Fibroblast of pulmonary artery (primary cell): ENCODE data around the gene ARHGEF40.
"Not testable (repeated sequence)": the region's sequence is repeated elsewhere in the genome, so short reads cannot be mapped to it uniquely, and the experiment has no call there.

Source experiments
- DNase-seq: peaks from one replicate; pipeline ENCODE4 v3.0.0-alpha.2; 2010; ENCODE audit warnings: low read depth
- H3K4me3 ChIP-seq: replicated peaks from 2 replicates; pipeline ENCODE4 v1.5.1; 2011; ENCODE audit warnings: low read depth, mild to moderate bottlenecking, control low read depth, low read length, moderate library complexity
- TF ChIP-seq, protein P1 (sequence below): IDR thresholded peaks from 2 replicates; pipeline ENCODE4 v1.5.1; 2011; ENCODE audit warnings: mild to moderate bottlenecking, control low read depth, low read length, inconsistent platforms; ENCODE audit errors: missing control alignments

ARHGEF40 gene

DNA sequence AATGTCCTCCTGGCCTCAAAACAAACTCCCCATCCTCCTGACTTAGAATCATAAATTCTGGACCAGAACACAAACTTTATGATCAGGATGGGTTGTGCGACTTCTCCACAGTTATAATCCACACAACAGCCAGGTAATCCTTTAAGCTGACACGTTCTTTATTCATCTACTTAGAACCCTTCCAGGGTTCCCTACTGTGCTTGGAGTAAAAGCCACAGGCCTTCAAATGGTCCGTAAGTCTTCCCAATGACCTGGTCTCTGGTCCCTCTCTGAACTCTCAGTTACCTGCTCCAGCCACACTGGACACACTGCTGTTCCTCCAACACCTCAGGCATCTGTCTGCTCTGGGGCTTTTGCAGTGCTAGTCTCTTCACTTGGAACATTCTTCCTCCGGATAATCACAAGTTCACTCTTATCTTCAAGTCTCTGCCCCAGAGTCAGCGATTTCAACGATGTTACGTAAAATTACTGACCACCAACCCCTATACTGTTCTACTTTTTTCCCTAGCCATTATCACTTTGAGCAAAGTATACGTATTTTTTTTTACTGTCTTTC is 29.7 kb upstream of the ARHGEF40 start:
- no peak for DNase-seq
- no peak overlapping the region for H3K4me3 ChIP-seq
- TF ChIP-seq, protein P1, sequence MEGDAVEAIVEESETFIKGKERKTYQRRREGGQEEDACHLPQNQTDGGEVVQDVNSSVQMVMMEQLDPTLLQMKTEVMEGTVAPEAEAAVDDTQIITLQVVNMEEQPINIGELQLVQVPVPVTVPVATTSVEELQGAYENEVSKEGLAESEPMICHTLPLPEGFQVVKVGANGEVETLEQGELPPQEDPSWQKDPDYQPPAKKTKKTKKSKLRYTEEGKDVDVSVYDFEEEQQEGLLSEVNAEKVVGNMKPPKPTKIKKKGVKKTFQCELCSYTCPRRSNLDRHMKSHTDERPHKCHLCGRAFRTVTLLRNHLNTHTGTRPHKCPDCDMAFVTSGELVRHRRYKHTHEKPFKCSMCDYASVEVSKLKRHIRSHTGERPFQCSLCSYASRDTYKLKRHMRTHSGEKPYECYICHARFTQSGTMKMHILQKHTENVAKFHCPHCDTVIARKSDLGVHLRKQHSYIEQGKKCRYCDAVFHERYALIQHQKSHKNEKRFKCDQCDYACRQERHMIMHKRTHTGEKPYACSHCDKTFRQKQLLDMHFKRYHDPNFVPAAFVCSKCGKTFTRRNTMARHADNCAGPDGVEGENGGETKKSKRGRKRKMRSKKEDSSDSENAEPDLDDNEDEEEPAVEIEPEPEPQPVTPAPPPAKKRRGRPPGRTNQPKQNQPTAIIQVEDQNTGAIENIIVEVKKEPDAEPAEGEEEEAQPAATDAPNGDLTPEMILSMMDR = no peak

DNA sequence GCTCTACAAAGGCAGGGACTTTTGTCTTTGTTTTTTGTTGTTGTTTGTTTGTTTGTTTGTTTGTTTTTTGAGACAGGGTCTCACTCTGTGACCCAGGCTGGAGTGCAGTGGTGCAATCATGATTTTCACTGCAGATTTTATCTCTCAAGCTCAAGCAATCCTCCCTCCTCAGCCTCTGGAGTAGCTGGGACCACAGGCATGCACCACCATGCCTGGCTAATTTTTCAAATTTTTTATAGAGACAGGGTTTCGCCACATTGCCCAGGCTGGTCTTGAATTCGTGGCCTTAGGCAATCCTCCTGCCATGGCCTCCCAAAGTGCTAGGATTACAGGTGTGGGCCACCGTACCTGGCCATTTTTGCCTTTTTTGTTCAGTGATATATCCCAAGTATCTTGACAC is 29.2 kb upstream of the ARHGEF40 start:
- not testable (repeated sequence) for DNase-seq, H3K4me3 ChIP-seq

DNA sequence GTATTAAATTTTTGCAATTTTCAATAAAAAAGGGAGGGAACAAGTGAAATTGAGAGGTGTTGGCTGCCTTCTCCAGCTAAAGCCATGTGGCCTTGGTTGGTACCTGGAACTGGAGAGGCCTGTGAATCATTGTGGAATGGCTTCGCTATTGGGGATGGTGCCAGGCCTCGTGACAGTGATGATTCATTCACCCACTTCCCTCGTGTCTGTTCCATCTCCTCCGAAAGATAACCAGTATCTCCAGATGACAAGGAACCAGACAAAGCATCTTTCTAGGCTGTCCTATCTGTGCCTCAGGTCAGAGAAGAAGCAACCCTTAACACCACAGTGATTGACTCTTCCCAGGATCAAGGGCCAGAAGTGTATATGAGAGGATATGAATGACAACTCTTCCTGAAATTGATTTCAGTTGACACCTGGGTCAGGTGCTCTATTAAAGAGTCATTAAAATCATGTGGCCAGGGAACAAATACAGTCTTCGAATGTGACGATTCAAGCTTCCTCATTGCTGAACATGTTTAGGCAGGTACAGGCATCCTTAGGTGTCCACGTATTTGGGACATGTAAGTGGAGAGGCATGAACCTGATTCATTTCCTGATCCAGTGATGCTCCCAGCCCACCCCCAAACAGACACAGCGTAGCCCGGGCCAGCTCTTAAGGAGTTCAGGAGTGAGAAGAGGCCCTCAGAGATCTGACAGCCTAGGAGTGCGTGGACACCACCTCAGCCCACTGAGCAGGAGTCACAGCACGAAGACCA is 28.2 kb upstream of the ARHGEF40 start, which contains the start of gene RNASE7:
Gene RNASE7, plus strand, starts transcription at position 687 of the 758 bp plus-strand sequence. CDS start 631 bp downstream, outside the sequence.
- TF ChIP-seq, protein P1 = no peak
- peak; percentile 42 for DNase-seq
- H3K4me3 ChIP-seq = no peak within 1 kb of the TSS

DNA sequence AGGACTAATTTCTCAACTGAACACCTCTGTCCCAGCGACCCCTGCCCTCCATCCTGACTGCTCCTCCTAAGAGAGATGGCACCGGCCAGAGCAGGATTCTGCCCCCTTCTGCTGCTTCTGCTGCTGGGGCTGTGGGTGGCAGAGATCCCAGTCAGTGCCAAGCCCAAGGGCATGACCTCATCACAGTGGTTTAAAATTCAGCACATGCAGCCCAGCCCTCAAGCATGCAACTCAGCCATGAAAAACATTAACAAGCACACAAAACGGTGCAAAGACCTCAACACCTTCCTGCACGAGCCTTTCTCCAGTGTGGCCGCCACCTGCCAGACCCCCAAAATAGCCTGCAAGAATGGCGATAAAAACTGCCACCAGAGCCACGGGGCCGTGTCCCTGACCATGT is 27.2 kb upstream of the ARHGEF40 start:
- no peak for DNase-seq
- TF ChIP-seq, protein P1 = no peak
- no peak overlapping the region for H3K4me3 ChIP-seq

DNA sequence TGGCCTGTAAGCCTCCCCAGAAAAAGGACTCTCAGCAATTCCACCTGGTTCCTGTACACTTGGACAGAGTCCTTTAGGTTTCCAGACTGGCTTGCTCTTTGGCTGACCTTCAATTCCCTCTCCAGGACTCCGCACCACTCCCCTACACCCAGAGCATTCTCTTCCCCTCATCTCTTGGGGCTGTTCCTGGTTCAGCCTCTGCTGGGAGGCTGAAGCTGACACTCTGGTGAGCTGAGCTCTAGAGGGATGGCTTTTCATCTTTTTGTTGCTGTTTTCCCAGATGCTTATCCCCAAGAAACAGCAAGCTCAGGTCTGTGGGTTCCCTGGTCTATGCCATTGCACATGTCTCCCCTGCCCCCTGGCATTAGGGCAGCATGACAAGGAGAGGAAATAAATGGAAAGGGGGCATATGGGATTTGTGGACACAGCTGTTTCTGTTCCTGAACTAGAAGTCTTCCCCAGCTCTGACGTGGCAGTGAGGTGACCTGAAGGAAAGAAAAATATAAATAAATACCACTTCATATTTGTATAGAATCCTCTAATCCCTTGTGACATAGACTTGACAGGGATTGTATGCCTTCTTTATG is 26.6 kb upstream of the ARHGEF40 start:
- TF ChIP-seq, protein P1 = no peak
- H3K4me3 ChIP-seq = no peak overlapping the region
- DNase-seq = no peak

DNA sequence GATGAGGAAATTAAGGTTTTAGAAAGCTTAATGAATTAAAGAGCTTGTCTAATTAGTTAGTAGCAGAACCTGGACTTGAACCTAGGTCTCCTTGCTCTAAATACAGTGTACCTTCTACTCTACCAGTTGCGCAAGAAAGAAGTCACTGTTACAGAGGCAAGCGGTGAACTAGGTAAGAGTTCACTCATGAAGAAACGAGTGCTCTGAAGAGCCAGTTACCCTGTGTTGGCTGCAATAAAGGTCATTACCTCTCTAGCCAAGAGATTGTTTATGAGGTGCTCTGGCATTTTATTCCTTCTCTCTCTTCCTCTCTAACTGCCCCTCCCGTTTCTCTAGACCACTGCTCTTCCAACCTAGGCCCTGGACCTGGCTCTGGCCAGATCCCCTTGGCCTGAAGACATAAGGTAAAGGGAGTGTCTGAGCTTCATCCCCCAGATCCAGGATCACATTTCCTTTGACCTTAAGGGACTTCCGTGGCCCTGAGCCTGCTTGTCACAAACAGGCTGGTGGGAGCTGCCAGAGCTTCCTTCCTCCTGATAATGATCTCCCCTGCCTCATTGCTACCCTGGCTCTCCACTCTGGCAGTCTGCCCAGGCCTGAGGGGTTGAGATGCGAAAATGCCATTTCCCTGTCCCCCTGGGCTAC is 26.0 kb upstream of the ARHGEF40 start:
- TF ChIP-seq, protein P1 = no peak
- no peak for DNase-seq
- no peak overlapping the region for H3K4me3 ChIP-seq

DNA sequence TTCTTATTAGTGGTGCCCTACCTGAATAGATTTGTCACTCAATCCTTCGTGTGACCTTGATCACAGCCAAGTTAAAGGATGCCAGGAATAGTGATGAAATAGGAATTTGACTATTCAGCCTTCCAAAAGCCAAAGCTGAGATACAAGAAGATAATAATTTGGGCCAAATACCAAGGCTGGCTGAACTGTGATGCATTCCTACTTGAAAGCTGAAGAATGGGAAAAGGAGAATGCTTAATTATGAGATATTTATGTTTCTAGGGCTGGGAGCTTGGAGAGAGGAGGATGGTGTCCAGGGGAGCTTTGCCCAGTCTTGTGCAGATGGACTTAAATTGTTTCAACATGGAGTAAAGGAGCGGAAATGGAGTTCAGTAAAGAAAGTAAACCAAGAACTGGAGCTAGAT is 22.7 kb upstream of the ARHGEF40 start:
- H3K4me3 ChIP-seq = no peak overlapping the region
- TF ChIP-seq, protein P1 = no peak
- DNase-seq = no peak
